GM23248 (cell line): ENCODE data around the gene XAF1.

Experiments used
- EZH2 ChIP-seq: fragments of 200-600 bp; sonication (generic); IDR thresholded peaks from 2 replicates; pipeline ENCODE4 v1.6.1; 2018; ENCODE audit warnings: antibody characterized with exemption, mild to moderate bottlenecking; ENCODE audit not compliant: insufficient read depth, poor library complexity, severe bottlenecking
- EZH2phosphoT487 ChIP-seq: fragments of 200-600 bp; sonication (generic); IDR thresholded peaks from 2 replicates; pipeline ENCODE4 v1.6.1; 2018; ENCODE audit warnings: antibody characterized with exemption, moderate library complexity, mild to moderate bottlenecking, low read depth; ENCODE audit not compliant: insufficient read depth

GRCh38 chr17:6721744-6722143, 34.1 kb upstream of the XAF1 start:
- TF ChIP-seq EZH2phosphoT487, result no peak
- TF ChIP-seq EZH2, result no peak
